Peyer's patch (tissue), 4 donors: Measurements from ENCODE around the gene FOXO6.

ENCODE experiments used
- CTCF ChIP-seq, 6 experiments: fragments of 450-650 bp in 4 of 6; fragments of 200-600 bp in 2 of 6; sonication (generic) in 1 of 6; IDR thresholded peaks; one replicate each; pipeline ENCODE4 v1.5.1; 2017 to 2019; ENCODE audit warnings: antibody characterized with exemption in 6 of 6, mild to moderate bottlenecking in 3 of 6, moderate library complexity in 1 of 6
- POLR2A ChIP-seq, 2 donors: fragments of 450-650 bp; IDR thresholded peaks; one replicate each; pipeline ENCODE4 v1.5.1; 2017; ENCODE audit warnings: antibody characterized with exemption in 2 of 2, mild to moderate bottlenecking in 2 of 2, moderate library complexity in 2 of 2

- TF ChIP-seq CTCF (IDR thresholded peaks at IDR 0.05) (no peak), POLR2A (IDR thresholded peaks at IDR 0.05) (no peak)
These were observed 6.3 kb upstream of the FOXO6 start for GRCh38 chr1:41354956-41355355.
